Measurements from ENCODE around the gene ITGB1BP1.

Gene ITGB1BP1

DNA sequence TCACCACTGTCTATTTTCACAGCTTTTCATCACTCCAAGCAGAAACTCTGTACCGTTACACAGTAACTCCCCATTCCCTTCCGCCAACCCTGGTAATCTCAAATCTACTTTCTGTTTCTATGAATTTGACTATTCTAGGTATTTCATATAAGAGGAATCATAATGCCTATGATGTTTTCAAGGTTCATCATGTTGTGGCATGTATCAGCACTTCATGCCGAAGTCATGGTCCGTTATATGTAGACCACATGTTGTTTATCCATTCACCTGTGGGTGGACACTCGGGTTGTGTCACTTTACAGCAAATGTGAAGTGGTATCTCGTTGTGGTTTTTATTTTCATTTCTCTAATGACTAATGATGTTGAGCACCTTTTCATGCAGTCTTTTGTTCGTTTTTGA, 21.8 kb upstream of the ITGB1BP1 start:
- no peak for DNase-seq (ENCODE audit: low spot score)
- CTCF ChIA-PET, result no interaction called here
- POLR2A ChIA-PET (ENCODE audit: low non-redundant PET), result no interaction called here
- no peak overlapping the region for H3K27ac ChIP-seq
- TF ChIP-seq, protein P1, sequence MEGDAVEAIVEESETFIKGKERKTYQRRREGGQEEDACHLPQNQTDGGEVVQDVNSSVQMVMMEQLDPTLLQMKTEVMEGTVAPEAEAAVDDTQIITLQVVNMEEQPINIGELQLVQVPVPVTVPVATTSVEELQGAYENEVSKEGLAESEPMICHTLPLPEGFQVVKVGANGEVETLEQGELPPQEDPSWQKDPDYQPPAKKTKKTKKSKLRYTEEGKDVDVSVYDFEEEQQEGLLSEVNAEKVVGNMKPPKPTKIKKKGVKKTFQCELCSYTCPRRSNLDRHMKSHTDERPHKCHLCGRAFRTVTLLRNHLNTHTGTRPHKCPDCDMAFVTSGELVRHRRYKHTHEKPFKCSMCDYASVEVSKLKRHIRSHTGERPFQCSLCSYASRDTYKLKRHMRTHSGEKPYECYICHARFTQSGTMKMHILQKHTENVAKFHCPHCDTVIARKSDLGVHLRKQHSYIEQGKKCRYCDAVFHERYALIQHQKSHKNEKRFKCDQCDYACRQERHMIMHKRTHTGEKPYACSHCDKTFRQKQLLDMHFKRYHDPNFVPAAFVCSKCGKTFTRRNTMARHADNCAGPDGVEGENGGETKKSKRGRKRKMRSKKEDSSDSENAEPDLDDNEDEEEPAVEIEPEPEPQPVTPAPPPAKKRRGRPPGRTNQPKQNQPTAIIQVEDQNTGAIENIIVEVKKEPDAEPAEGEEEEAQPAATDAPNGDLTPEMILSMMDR (conservative IDR thresholded peaks at IDR 0.05; ENCODE audit: low read depth), result no peak

DNA sequence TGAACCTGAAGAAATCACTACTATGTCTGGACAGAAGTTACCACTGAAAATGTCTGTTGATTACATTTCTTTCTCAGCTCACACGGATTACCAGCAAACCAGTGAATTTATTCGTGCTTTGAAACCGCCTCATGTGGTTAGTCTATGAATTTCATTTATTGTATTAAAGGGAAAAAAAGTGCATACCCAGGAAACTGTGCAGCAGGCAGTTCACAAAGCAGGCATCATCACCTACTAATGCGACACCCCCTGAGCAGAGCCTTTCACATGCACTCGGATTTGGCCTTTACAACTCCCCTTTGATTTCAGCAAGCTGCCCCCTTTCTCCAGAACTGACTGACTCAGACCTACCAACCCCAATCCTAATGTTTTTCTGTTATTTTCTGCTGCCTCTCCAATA, 20.2 kb upstream of the ITGB1BP1 start:
- TF ChIP-seq, protein P1 (conservative IDR thresholded peaks at IDR 0.05; ENCODE audit: low read depth), result no peak
- CTCF ChIA-PET, result no interaction called here

DNA sequence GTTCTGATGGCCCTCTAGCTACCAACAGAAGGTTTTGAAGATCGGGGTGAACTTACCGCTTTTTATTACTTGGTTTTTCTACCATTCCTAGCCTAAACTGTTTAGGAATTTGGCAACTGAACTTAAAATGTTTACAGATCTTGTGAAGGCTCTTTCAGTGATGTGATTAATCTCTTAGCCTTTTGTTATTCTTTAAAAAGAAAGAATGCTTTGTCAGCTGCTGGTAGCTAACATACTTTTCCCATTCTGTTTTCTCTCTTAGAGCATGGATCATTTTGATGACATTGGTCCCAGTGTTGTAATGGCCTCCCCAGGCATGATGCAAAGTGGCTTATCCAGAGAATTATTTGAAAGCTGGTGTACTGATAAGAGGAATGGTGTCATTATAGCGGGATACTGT, 18.2 kb upstream of the ITGB1BP1 start:
- DNase-seq (ENCODE audit: low spot score), result no peak
- CTCF ChIA-PET, result no interaction called here
- POLR2A ChIA-PET (ENCODE audit: low non-redundant PET), result no interaction called here
- H3K27ac ChIP-seq, result no peak overlapping the region
- TF ChIP-seq, protein P1 (conservative IDR thresholded peaks at IDR 0.05; ENCODE audit: low read depth), result no peak

More for the DNA sequence above, 20.2 kb upstream of the ITGB1BP1 start:
- no peak overlapping the region for H3K27ac ChIP-seq
- DNase-seq (ENCODE audit: low spot score), result no peak
- POLR2A ChIA-PET (ENCODE audit: low non-redundant PET), result no interaction called here

DNA sequence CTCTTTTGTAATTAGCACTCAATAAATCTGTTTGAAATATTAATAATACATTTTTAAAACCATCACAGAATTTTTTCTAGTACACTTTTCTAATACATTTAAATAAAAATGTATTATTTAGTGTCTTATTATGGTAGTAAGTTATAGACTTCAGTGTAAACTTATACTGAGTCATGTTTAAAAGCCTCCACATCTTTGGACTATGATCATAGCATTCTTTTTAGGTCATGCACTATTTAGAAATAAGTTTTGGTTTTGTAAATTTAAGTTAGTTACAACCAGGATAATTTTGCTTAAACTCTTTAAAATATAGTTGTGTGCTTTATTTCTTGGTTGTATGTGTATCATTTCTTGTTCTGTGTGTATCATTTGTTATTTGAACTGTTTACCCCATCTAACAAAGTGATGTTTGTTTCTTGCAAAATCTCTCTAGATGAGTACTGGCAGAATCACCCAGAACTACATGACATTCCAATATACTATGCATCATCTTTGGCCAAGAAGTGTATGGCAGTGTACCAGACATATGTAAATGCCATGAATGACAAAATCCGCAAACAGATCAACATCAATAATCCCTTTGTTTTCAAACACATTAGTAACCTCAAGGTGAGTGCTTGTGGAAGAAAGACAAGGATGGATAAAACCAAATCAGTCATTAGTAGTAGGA, 16.9 kb upstream of the ITGB1BP1 start:
- TF ChIP-seq, protein P1 (conservative IDR thresholded peaks at IDR 0.05; ENCODE audit: low read depth), result no peak
- CTCF ChIA-PET, result no interaction called here
- H3K27ac ChIP-seq, result no peak overlapping the region
- DNase-seq (ENCODE audit: low spot score), result no peak
- POLR2A ChIA-PET (ENCODE audit: low non-redundant PET), result no interaction called here

DNA sequence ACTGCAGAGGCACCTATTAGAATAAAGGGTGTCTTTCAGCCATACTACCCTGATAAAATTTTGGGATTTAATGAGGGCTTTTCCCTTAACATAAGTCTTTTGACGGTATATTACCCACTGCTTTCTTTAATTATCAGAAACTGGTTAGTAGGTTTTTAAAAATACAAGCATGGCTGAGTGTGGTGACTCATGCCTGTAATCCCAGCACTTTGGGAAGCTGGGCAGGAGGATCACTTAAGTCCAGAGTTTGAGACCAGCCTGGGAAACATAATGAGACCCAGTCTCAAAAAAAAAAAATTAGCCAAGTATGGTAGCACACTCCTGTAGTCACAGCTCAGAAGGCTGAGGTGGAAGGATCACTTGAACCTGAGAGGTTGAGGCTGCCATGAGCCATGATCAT, 16.2 kb upstream of the ITGB1BP1 start:
- TF ChIP-seq, protein P1 (conservative IDR thresholded peaks at IDR 0.05; ENCODE audit: low read depth), result no peak
- H3K27ac ChIP-seq, result no peak overlapping the region
- ChIA-PET POLR2A (ENCODE audit: low non-redundant PET) (no interaction called here), CTCF (no interaction called here)
- DNase-seq (ENCODE audit: low spot score), result no peak

DNA sequence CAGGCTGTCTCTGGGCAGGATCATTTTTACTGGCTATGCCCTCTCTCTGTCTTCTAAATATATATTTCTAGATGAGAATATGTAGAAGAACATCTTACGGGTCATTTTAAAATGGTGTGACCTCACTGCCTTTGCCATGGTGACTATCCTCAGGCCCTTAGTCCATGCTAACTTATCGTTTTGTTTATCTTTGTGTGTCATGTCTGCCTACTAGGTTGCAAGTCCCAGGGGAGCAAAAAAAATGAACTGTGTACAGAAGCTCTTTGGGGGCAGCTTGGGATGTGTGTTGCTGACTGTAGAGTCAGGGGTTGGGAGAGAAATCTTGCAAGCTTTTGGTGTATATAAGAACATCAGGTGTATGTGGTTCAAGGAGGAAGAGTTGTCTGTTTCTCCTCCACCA, 11.2 kb upstream of the ITGB1BP1 start:
- ChIA-PET POLR2A (ENCODE audit: low non-redundant PET) (no interaction called here), CTCF (interaction anchor here (0.6 kb wide), 1 partner anchor 32 kb away, joined by 8 read pairs; no protein-coding TSS in a partner anchor)
- TF ChIP-seq, protein P1 (conservative IDR thresholded peaks at IDR 0.05; ENCODE audit: low read depth), result no peak
- DNase-seq (ENCODE audit: low spot score), result no peak
- no peak overlapping the region for H3K27ac ChIP-seq
